Panc1 (cell line): ENCODE data around the gene IGFLR1.

Experiments
- CTCF ChIP-seq: fragments of 450-650 bp; IDR thresholded peaks from 2 replicates; pipeline ENCODE4 v1.5.1; 2017; ENCODE audit warnings: mild to moderate bottlenecking
- POLR2AphosphoS5 ChIP-seq: IDR thresholded peaks from 2 replicates; pipeline ENCODE4 v1.6.1; 2012; ENCODE audit warnings: mild to moderate bottlenecking, low read depth, low read length, moderate library complexity
- REST ChIP-seq, 2 experiments: IDR thresholded peaks; 2 replicates each; pipeline ENCODE4 v1.6.1; 2011 to 2012; ENCODE audit warnings: low read depth in 2 of 2, control low read depth in 1 of 2, low read length in 1 of 2, mild to moderate bottlenecking in 1 of 2, moderate library complexity in 1 of 2; ENCODE audit not compliant: insufficient read depth in 1 of 2

- TF ChIP-seq CTCF (peak; percentile 100), POLR2AphosphoS5 (peak; percentile 58; the same call in 1 of the 2 replicates), REST (IDR thresholded peaks at IDR 0.05; ENCODE audit: insufficient read depth in 1 of 2, low read depth in 2 of 2, low read length in 1 of 2) (no peak; a peak in 1 of 4 replicates)
Measured at GRCh38 chr19:35693835-35694599, 48.2 kb downstream of the IGFLR1 start.
